Hepatocyte (in vitro differentiated cells): ENCODE data around the gene THPO.

Source experiments
- EZH2 ChIP-seq: fragments of 200-600 bp; sonication (generic); IDR thresholded peaks from 2 replicates; pipeline ENCODE4 v1.6.1; 2016; ENCODE audit warnings: antibody characterized with exemption, mild to moderate bottlenecking, borderline replicate concordance
- EZH2phosphoT487 ChIP-seq: fragments of 200-600 bp; sonication (generic); IDR thresholded peaks from one replicate; pipeline ENCODE4 v1.6.1; 2018; ENCODE audit warnings: antibody characterized with exemption, mild to moderate bottlenecking, low read depth, moderate library complexity; ENCODE audit not compliant: unreplicated experiment, severe bottlenecking
- TF ChIP-seq, protein P1 (sequence below): fragments of 200-600 bp; sonication (generic); IDR thresholded peaks from 2 replicates; pipeline ENCODE4 v1.5.1; 2016; ENCODE audit warnings: antibody characterized with exemption, mild to moderate bottlenecking; ENCODE audit not compliant: poor library complexity

DNA sequence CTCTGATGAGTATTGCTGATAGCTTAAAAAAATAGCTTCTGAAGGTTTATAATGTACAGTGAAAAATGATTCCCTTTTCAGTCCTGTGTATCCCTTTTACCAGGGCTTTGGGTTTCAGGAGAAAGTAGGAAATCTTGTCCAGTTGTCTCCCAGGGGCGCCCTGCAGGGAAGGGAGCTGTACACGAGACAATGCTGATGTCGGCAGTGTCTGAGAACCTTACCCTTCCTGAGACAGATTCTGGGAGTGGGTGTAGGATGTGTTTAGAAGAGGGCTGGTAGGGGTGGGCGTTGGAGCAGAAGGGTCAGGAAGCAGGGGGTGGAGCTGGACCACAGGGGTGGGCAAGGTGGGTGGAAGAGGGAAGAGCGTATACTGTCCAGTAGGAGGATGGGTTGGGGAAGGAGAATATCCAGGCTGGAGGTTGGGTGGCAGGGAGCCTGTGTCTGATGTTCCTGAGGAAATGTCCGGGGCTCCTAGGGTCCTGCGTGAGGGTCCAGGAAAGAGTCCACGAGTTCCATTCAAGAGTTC is 5.6 kb downstream of the THPO start:
- TF ChIP-seq, protein P1, sequence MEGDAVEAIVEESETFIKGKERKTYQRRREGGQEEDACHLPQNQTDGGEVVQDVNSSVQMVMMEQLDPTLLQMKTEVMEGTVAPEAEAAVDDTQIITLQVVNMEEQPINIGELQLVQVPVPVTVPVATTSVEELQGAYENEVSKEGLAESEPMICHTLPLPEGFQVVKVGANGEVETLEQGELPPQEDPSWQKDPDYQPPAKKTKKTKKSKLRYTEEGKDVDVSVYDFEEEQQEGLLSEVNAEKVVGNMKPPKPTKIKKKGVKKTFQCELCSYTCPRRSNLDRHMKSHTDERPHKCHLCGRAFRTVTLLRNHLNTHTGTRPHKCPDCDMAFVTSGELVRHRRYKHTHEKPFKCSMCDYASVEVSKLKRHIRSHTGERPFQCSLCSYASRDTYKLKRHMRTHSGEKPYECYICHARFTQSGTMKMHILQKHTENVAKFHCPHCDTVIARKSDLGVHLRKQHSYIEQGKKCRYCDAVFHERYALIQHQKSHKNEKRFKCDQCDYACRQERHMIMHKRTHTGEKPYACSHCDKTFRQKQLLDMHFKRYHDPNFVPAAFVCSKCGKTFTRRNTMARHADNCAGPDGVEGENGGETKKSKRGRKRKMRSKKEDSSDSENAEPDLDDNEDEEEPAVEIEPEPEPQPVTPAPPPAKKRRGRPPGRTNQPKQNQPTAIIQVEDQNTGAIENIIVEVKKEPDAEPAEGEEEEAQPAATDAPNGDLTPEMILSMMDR, result no peak
- TF ChIP-seq EZH2phosphoT487, result no peak
- no peak for TF ChIP-seq EZH2
